Limb (tissue), 2 donors: ENCODE measurements around the gene LEFTY2.
A peak's percentile ranks its signal among the peaks of the same experiment; 100 is the strongest.
"Not testable (repeated sequence)": the region's sequence is repeated elsewhere in the genome, so short reads cannot be mapped to it uniquely, and the experiment has no call there.

Source experiments
- DNase-seq, 2 donors: peaks; one replicate each; pipeline ENCODE4 v3.0.0-alpha.2; 2016; ENCODE audit errors: extremely low spot score in 2 of 2

LEFTY2 gene, protein sequence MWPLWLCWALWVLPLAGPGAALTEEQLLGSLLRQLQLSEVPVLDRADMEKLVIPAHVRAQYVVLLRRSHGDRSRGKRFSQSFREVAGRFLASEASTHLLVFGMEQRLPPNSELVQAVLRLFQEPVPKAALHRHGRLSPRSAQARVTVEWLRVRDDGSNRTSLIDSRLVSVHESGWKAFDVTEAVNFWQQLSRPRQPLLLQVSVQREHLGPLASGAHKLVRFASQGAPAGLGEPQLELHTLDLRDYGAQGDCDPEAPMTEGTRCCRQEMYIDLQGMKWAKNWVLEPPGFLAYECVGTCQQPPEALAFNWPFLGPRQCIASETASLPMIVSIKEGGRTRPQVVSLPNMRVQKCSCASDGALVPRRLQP

DNA sequence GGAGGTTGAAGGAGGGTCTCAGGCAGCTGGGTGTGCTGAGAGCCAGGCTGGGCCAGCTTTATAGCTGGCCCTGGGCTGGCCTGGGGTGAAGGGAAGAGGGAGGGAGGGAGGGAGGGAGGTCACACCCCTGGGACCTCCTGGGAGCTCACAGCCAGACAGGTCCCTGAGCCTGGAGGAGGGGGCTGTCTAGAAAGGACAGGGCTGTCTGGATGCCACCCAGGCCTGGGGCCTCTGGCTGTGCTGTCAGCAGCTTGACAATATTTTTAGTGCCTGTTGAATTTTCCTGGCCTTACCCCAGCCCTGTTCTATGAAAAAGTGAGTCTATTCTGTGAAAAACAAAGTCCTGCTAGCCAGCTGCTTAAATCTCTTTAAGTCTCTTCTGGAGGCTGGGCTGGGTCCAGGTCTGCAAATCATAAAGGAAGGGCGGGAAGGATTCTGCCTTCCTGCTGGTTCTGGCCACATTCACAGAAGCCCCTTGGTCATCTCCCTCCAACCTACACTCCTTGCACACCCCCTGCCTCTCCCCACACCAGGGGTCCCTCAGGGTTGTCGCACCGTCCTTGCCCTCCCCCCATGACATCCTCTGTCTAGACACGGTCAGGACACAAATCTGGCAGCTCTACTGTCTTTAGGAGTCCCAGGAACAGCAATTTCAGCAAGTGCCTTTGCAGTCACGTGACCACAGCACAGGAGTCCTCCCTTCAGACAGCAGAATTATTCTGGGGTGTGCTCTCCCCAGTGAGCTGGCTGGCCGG, at the start of gene LEFTY2:
Gene LEFTY2, minus strand, starts transcription at position 34 of the 755 bp plus-strand sequence. CDS start 80 bp downstream, outside the sequence.
- peak; percentile 39 to 55 for DNase-seq

DNA sequence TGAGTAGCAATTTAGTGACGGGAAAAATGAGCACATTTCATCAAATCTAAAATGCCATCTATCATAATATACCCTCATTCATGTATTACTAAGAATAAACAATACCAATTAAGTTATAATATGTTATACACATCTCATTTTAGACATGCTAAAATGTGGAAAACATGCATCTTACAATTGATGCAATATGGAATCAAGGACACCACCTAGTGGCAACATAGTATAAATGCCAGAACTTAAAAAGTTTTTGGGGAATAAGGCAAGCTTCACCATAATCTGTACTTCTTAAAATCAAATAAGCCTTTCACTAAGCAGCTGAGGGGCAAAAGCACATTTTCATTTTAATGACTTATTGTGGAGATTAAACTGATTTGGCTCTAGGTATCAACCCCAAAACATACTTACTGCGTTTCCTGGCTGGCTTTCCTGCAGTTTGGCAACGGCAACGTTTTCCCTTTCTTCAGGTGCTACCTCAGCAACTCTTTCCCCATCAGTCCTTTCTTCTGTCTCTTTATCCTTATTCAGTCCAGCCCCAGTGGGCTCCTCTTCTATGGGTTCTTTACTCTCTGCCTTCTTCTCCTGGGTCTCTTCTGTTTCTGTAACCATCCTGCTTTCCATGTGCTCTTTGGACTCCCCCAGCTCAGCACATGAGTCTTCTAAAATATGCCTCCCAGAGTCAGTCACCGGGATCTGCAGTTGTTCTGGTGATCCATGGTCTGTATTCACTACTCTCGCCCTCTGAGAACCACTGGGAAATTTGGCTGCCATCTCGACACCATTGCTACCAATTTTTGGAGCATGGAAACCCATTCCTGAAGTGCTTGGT, 46.7 kb upstream of the LEFTY2 start:
- DNase-seq, result peak in 1 of 2 donors; percentile 58

- DNase-seq, result no peak
These were observed 40.7 kb upstream of the LEFTY2 start for GRCh38 chr1:225981714-225982113.

GRCh38 chr1:225980005-225980836, 39.2 kb upstream of the LEFTY2 start:
- no peak for DNase-seq

DNA sequence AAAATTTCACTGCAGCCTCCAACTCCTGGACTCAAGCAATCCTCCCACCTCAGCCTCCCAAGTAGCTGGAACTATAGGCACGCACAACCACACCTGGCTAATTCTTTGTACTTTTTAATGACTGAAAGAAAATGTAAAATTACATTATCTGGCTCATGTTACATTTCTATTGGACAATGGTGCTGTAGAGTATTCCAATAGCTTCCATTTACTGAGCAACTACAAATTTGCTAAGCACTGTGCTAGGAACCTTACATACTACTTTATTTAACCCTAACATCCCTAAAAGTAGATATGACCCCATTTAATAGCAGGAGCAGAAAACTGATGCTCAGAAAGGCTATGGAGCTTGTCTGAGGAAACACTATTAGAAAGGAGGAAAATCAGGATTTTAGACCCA, 38.4 kb upstream of the LEFTY2 start:
- no peak for DNase-seq

- no peak for DNase-seq
These were observed 37.1 kb upstream of the LEFTY2 start for GRCh38 chr1:225977937-225978748.

GRCh38 chr1:225975146-225975545, 34.1 kb upstream of the LEFTY2 start:
- DNase-seq, result not testable (repeated sequence)

DNA sequence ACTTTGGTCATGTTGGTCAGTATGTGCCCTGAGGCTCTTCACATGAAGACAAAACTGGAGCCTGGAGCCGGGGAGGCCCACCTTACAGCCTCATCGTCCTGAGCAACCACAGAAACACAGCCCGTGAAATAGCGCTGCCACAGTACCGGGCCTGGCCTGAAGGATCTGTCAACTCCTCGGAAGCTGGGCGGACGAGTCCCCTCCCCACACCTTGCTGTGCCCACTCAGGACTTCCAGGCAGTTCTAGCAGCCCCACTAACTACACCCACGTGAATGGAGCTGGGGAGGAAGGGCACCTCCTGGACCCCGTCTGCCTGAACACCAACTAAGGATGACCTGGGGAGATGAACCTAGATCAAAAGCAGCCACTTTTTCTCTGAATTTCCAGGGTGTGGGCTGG, 33.4 kb upstream of the LEFTY2 start:
- DNase-seq, result no peak

DNA sequence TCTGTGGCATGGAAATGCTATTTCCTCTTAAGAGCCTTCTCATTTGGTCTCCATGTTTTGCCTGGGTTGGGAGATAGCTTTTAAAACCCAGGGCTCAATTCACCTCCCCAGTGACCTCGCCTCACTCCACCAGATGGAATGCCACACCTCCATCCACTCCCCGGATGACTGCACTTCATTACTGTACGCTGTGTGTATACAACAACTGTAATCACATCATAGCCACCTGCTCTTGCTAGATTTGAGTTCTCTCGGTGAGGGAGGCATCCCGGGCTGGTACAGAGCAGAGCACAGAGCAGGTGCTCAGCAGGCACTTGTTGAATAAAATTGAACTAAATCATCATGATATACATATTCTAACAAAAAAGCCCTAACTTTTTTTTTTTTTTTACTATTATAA, 32.1 kb upstream of the LEFTY2 start:
- no peak for DNase-seq

GRCh38 chr1:225972344-225973152, 31.5 kb upstream of the LEFTY2 start:
- DNase-seq, result no peak

DNA sequence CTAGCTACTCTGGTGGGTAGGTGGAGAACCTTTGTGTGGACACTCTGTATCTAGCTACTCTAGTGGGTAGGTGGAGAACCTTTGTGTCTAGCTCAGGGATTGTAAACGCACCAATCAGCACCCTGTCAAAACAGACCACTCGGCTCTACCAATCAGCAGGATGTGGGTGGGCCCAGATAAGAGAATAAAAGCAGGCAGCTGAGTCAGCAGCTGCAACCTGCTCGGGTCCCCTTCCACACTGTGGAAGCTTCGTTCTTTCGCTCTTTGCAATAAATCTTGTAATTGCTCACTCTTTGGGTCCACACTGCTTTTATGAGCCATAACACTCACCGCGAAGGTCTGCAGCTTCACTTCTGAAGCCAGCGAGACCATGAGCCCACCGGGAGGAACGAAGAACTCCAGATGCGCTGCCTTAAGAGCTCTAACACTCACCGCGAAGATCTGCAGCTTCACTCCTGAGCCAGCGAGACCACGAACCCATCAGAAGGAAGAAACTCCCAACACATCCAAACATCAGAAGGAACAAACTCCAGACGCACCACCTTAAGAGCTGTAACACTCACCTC, 29.7 kb upstream of the LEFTY2 start:
- not testable (repeated sequence) for DNase-seq

DNA sequence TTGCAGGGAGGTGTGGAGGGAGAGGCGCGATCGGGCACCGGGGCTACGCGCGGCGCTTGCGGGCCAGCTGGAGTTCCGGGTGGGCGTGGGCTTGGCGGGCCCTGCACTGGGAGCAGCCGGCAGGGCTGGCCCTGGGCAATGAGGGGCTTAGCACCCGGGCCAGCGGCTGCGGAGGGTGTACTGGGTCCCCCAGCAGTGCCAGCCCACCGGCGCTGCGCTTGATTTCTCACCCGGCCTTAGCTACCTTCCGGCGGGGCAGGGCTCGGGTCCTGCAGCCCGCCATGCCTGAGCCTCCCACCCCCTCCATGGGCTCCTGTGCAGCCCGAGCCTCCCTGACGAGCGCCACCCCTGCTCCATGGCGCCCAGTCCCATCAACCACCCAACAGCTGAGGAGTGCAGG, 28.7 kb upstream of the LEFTY2 start:
- not testable (repeated sequence) for DNase-seq

GRCh38 chr1:225965231-225965630, 24.2 kb upstream of the LEFTY2 start:
- DNase-seq, result no peak

- DNase-seq, result no peak
These were observed 22.9 kb upstream of the LEFTY2 start for GRCh38 chr1:225963735-225964530.

- peak in 1 of 2 donors; percentile 66 for DNase-seq
These were observed 21.5 kb upstream of the LEFTY2 start for GRCh38 chr1:225962440-225962975.

- no peak for DNase-seq
These were observed 20.8 kb upstream of the LEFTY2 start for GRCh38 chr1:225961659-225962439.

- DNase-seq, result no peak
These were observed 17.0 kb upstream of the LEFTY2 start for GRCh38 chr1:225958041-225958440.
